H1 (cell line): ENCODE results near the gene PDX1. TPM values are rescaled to one million over a fixed set of nuclear protein-coding genes. Genes with fewer than 3 reads are reported as not detected.
A peak's percentile ranks its signal among the peaks of the same experiment; 100 is the strongest.

ENCODE experiments used
- CTCF ChIA-PET: fragments of 300-600 bp; sonication (Branson Sonifier 250); formaldehyde crosslinking; loops from one replicate; lab custom pipeline; 2021; ENCODE audit not compliant: partially characterized antibody; lab: Charles Lee
- POLR2A ChIA-PET: fragments of 300-600 bp; sonication (Branson Sonifier 250); formaldehyde crosslinking; loops from one replicate; lab custom pipeline; 2021; ENCODE audit warnings: inconsistent platforms; ENCODE audit not compliant: partially characterized antibody; lab: Charles Lee
- DNase-seq, 2 experiments: peaks; one replicate each; pipeline versions ENCODE4 v3.0.0 to v3.0.0-alpha.2; 2010 to 2022; ENCODE audit warnings: low spot score in 2 of 2, low read depth in 1 of 2, mixed read lengths in 1 of 2
- FAIRE-seq: peaks from 2 replicates; lab custom pipeline; 2011; peaks lifted over from hg19 to GRCh38; lab: Jason Lieb, UNC
- H2AFZ ChIP-seq: 2 replicates; pipeline ENCODE4 v1.8.1; 2012; ENCODE audit warnings: low read length, inconsistent platforms
- H2AK5ac ChIP-seq: 2 replicates; pipeline ENCODE4 v1.6.1; 2013; ENCODE audit warnings: low read depth, low read length
- H2BK120ac ChIP-seq: replicated peaks from 2 replicates; pipeline ENCODE3; 2013; ENCODE audit warnings: low read depth, low read length, inconsistent platforms
- H2BK12ac ChIP-seq: 2 replicates; pipeline ENCODE4 v1.6.1; 2013; ENCODE audit warnings: low read depth, low read length
- H2BK15ac ChIP-seq: 2 replicates; pipeline ENCODE4 v1.6.1; 2013; ENCODE audit warnings: low read length
- H2BK20ac ChIP-seq: 2 replicates; pipeline ENCODE4 v1.6.1; 2013; ENCODE audit warnings: low read length
- H2BK5ac ChIP-seq: 2 replicates; pipeline ENCODE4 v1.6.1; 2013; ENCODE audit warnings: low read depth, low read length
- H3K14ac ChIP-seq: 2 replicates; pipeline ENCODE4 v1.6.1; 2013; ENCODE audit warnings: inconsistent platforms; ENCODE audit not compliant: insufficient read length
- H3K18ac ChIP-seq: 2 replicates; pipeline ENCODE4 v1.6.1; 2013; ENCODE audit warnings: low read length; ENCODE audit errors: extremely low read depth
- H3K23ac ChIP-seq: 2 replicates; pipeline ENCODE4 v1.6.1; 2013; ENCODE audit warnings: inconsistent platforms; ENCODE audit not compliant: insufficient read length
- H3K23me2 ChIP-seq: 2 replicates; pipeline ENCODE4 v1.6.1; 2013; ENCODE audit warnings: low read depth, low read length
- H3K27ac ChIP-seq: 2 replicates; pipeline ENCODE4 v1.6.1; 2011; ENCODE audit warnings: low read depth, low read length, inconsistent platforms
- H3K27me3 ChIP-seq, 4 experiments: replicated peaks in 1 of 4; 1 replicate in 1 of 4; 2 replicates in 3 of 4; pipeline versions ENCODE4 v1.6.1 to v1.8.1; 2011 to 2013; ENCODE audit warnings: low read length in 3 of 4, mild to moderate bottlenecking in 3 of 4, inconsistent platforms in 2 of 4, mixed read lengths in 2 of 4, moderate library complexity in 1 of 4; ENCODE audit not compliant: control insufficient read depth in 3 of 4, insufficient read depth in 3 of 4; ENCODE audit errors: extremely low read depth in 1 of 4
- H3K36me3 ChIP-seq, 4 experiments: 2 replicates each; pipeline versions ENCODE4 v1.6.1 to v1.8.1; 2011 to 2013; ENCODE audit warnings: mild to moderate bottlenecking in 4 of 4, low read length in 3 of 4, moderate library complexity in 2 of 4, control low read depth in 1 of 4, inconsistent platforms in 1 of 4; ENCODE audit not compliant: insufficient read depth in 4 of 4, control insufficient read depth in 2 of 4
- H3K4ac ChIP-seq: replicated peaks from 2 replicates; pipeline ENCODE3; 2013; ENCODE audit warnings: low read length, low read depth, mixed read lengths, inconsistent platforms; ENCODE audit not compliant: insufficient read length
- H3K4me1 ChIP-seq, 4 experiments: replicated peaks in 1 of 4; 1 replicate in 1 of 4; 2 replicates in 3 of 4; pipeline versions ENCODE4 v1.6.1 to v1.8.1; 2011 to 2013; ENCODE audit warnings: low read length in 3 of 4, inconsistent platforms in 2 of 4, mixed read lengths in 1 of 4; ENCODE audit not compliant: insufficient read depth in 4 of 4, control insufficient read depth in 3 of 4
- H3K4me2 ChIP-seq, 2 experiments: 2 replicates each; pipeline versions ENCODE4 v1.6.1 to v1.8.1; 2011 to 2013; ENCODE audit warnings: low read depth in 2 of 2, low read length in 2 of 2, control low read depth in 1 of 2, inconsistent platforms in 1 of 2, mild to moderate bottlenecking in 1 of 2; ENCODE audit not compliant: insufficient read depth in 1 of 2
- H3K4me3 ChIP-seq, 4 experiments: fragments of 200-600, 300-600 bp in 1 of 4; sonication (generic), shearing (Covaris generic), sonication (Bioruptor Twin) in 1 of 4; 2 replicates each; pipeline versions ENCODE4 v1.5.1 to v1.8.1; 2011 to 2016; ENCODE audit warnings: low read length in 4 of 4, low read depth in 3 of 4, control low read depth in 2 of 4, inconsistent platforms in 2 of 4, mild to moderate bottlenecking in 2 of 4, mixed read lengths in 1 of 4, moderate library complexity in 1 of 4; ENCODE audit not compliant: insufficient read depth in 2 of 4; ENCODE audit errors: extremely low read depth in 1 of 4
- H3K56ac ChIP-seq: replicated peaks from 2 replicates; pipeline ENCODE3; 2013; ENCODE audit warnings: low read depth, mild to moderate bottlenecking, mixed read lengths, low read length, inconsistent platforms; ENCODE audit not compliant: insufficient read length
- H3K79me1 ChIP-seq: 2 replicates; pipeline ENCODE4 v1.6.1; 2013; ENCODE audit warnings: low read depth, low read length, control low read depth
- H3K79me2 ChIP-seq, 2 experiments: 2 replicates each; pipeline versions ENCODE4 v1.6.1 to v1.8.1; 2012 to 2013; ENCODE audit warnings: low read length in 2 of 2, mild to moderate bottlenecking in 2 of 2, inconsistent platforms in 1 of 2; ENCODE audit not compliant: insufficient read depth in 2 of 2, control insufficient read depth in 1 of 2
- H3K9ac ChIP-seq, 4 experiments: replicated peaks in 1 of 4; 1 replicate in 1 of 4; 2 replicates in 3 of 4; pipeline versions ENCODE4 v1.6.1 to v1.8.1; 2011 to 2013; ENCODE audit warnings: low read depth in 3 of 4, low read length in 3 of 4, control low read depth in 2 of 4, mild to moderate bottlenecking in 2 of 4, moderate library complexity in 2 of 4, inconsistent platforms in 1 of 4; ENCODE audit errors: extremely low read depth in 1 of 4
- H3K9me3 ChIP-seq, 2 experiments: 2 replicates each; pipeline versions ENCODE4 v1.6.1 to v1.8.1; 2012 to 2013; ENCODE audit warnings: mild to moderate bottlenecking in 2 of 2, moderate library complexity in 2 of 2, control low read depth in 1 of 2, inconsistent platforms in 1 of 2, low read depth in 1 of 2, low read length in 1 of 2, mixed read lengths in 1 of 2; ENCODE audit not compliant: insufficient read depth in 2 of 2
- H4K20me1 ChIP-seq, 2 experiments: replicated peaks in 1 of 2; 2 replicates each; pipeline versions ENCODE3 to v1.8.1; 2011 to 2013; ENCODE audit warnings: inconsistent platforms in 2 of 2, low read length in 2 of 2, mild to moderate bottlenecking in 1 of 2; ENCODE audit not compliant: insufficient read depth in 2 of 2, control insufficient read depth in 1 of 2
- H4K5ac ChIP-seq: 2 replicates; pipeline ENCODE4 v1.6.1; 2013; ENCODE audit warnings: low read length, low read depth, mixed read lengths, inconsistent platforms; ENCODE audit not compliant: insufficient read length
- H4K8ac ChIP-seq: 2 replicates; pipeline ENCODE4 v1.8.0; 2013; ENCODE audit warnings: mild to moderate bottlenecking, moderate library complexity, low read length, inconsistent platforms; ENCODE audit not compliant: insufficient read depth; ENCODE audit errors: extremely low read depth
- H4K91ac ChIP-seq: replicated peaks from 2 replicates; pipeline ENCODE3; 2013; ENCODE audit warnings: low read length, mixed read lengths, inconsistent platforms; ENCODE audit not compliant: insufficient read length
- RNF2 ChIP-seq: fragments of 200-900, 300-1000 bp; sonication (generic); IDR thresholded peaks from 2 replicates; pipeline ENCODE4 v1.7.1; 2016; ENCODE audit warnings: borderline replicate concordance, low read depth, mild to moderate bottlenecking, antibody characterized with exemption, low read length; ENCODE audit not compliant: poor library complexity, severe bottlenecking; ENCODE audit errors: missing control alignments
- SRF ChIP-seq: IDR thresholded peaks from 2 replicates; pipeline ENCODE4 v1.6.1; 2011; ENCODE audit warnings: mild to moderate bottlenecking, low read depth, low read length, moderate library complexity
- WGBS, 2 experiments: shearing (Covaris generic) in 1 of 2; methylation state at CpG; one replicate each; pipeline versions ENCODE4 v1.1.6 to v1.1.7; 2013 to 2015; ENCODE audit warnings: low lambda C conversion rate in 2 of 2, mixed read lengths in 2 of 2, inconsistent platforms in 1 of 2, low coverage in 1 of 2, missing lambda C conversion rate in 1 of 2; ENCODE audit not compliant: insufficient replicate concordance in 2 of 2, insufficient coverage in 1 of 2, insufficient read length in 1 of 2; ENCODE audit errors: extremely low coverage in 1 of 2, missing lambda C conversion rate in 1 of 2; 5-methylcytosine and 5-hydroxymethylcytosine counted together
- polyA plus RNA-seq, 7 experiments: library from polyadenylated mRNA; depleted of rRNA in 3 of 7; stranded (reverse) in 5 of 7; unstranded in 2 of 7; fragments of >200 nt in 5 of 7; fragments of 200-250 nt in 2 of 7; gene quantifications; 1 replicate in 5 of 7; 2 replicates in 1 of 7; 4 replicates in 1 of 7; pipeline versions ENCODE4 v1.2.1 to v1.2.3, GENCODE V29; 2011 to 2013; ENCODE audit warnings: missing spikeins in 2 of 7, mixed read lengths in 2 of 7
- total RNA-seq: library from RNA; stranded (reverse); fragmentation: NEBNext Ultra II Directional; extraction: Animal tissue kit (Norgen Biotek cat#: 25700); gene quantifications from 2 replicates; pipeline ENCODE4 v1.2.1, GENCODE V29; 2021

The PDX1 gene
- total and polyA plus RNA-seq, 2 of the 8 experiments (the other 6 are each of a cell fraction or from before 2014, with no cell fraction given) = not detected

- CTCF ChIA-PET = interaction anchor here (0.6 to 3.2 kb wide), 6 partner anchors 43 to 90 kb away, joined by 3 to 18 read pairs (median 4); no protein-coding TSS in a partner anchor
- WGBS, 2 experiments = 3% methylated on average over 48 of the region's 48 CpGs; no CpG with 5 or more reads in 1 of the 2 experiments
- TF ChIP-seq RNF2 = peak; percentile 68
- no peak for TF ChIP-seq SRF
- TF ChIP-seq, all 59 proteins: peak for 1
Measured at GRCh38 chr13:27917121-27917947, 2.5 kb upstream of the PDX1 start.

More at GRCh38 chr13:27917121-27917947, 2.5 kb upstream of the PDX1 start:
- Histone ChIP-seq H3K56ac (no peak overlapping the region), H3K27me3 (peaks cover 71 to 93% (median 82%) of the 10 kb centered on the region in 4 experiments), H2BK12ac (peak overlapping the region; percentile 84; the same call in 1 of the 2 replicates), H2BK5ac (no peak overlapping the region), H3K4ac (no peak overlapping the region), H2BK15ac (no peak overlapping the region), H4K91ac (no peak overlapping the region), H3K18ac (no peak overlapping the region), H4K20me1 (peaks cover 13 to 26% of the 10 kb centered on the region in 2 experiments), H2BK120ac (no peak overlapping the region), H3K79me2 (no peaks in the 10 kb centered on the region), H2BK20ac (no peak overlapping the region), H3K79me1 (no peaks in the 10 kb centered on the region), H3K9ac (no peak overlapping the region), H3K23ac (no peak overlapping the region), H4K5ac (no peak overlapping the region), H3K4me1 (peaks cover 8 to 27% (median 18%) of the 10 kb centered on the region in 4 experiments), H4K8ac (no peak overlapping the region), H3K14ac (no peak overlapping the region), H3K9me3 (peaks cover 0 to 3% of the 10 kb centered on the region in 2 experiments; a peak in 1 of 4 replicates), H3K27ac (no peak overlapping the region), H2AK5ac (no peak overlapping the region), H3K23me2 (no peaks in the 10 kb centered on the region; the same call in 1 of the 2 replicates), H3K36me3 (peaks cover 0 to 4% (median 0%) of the 10 kb centered on the region in 4 experiments; a peak in 1 of 8 replicates), H3K4me3 (peak overlapping the region in 2 of 4 experiments; percentile 0 to 48; a peak in 4 of 8 replicates), H3K4me2 (peak overlapping the region; percentile 58 to 68), H2AFZ (no peak overlapping the region)
- POLR2A ChIA-PET = interaction anchor here (1.0 kb wide), 1 partner anchor 16 kb away, joined by 3 read pairs; no protein-coding TSS in a partner anchor
- DNase-seq (peak in 1 of 2 experiments; percentile 57), FAIRE-seq (no peak)
